Measurements from ENCODE around the gene ZEB2. TPM values are rescaled to one million over a fixed set of nuclear protein-coding genes. Genes with fewer than 3 reads are reported as not detected.

The ZEB2 gene
- total RNA-seq, 2 donors from 2014 or later, result 49.5 to 61.1 TPM

- no peaks in the 10 kb centered on the region for H3K9me3 ChIP-seq (ENCODE audit: control insufficient read depth, low read length, poor library complexity, severe bottlenecking)
- ATAC-seq (no peak), DNase-seq (no peak)
- Mint-ChIP-seq H3K36me3 (ENCODE audit: low read depth) (no peaks in the 10 kb centered on the region), H3K4me3 (peak overlapping the region; percentile 42), H3K27ac (peak overlapping the region; percentile 6), H3K27me3 (peaks cover 36% of the 10 kb centered on the region), H3K4me1 (peaks cover 22% of the 10 kb centered on the region)
Observed at GRCh38 chr2:144452169-144452988, 67.5 kb downstream of the ZEB2 start.

- Mint-ChIP-seq H3K4me3 (no peak overlapping the region), H3K4me1 (peaks cover 20% of the 10 kb centered on the region), H3K36me3 (ENCODE audit: low read depth) (no peaks in the 10 kb centered on the region), H3K27ac (no peak overlapping the region), H3K27me3 (peaks cover 28% of the 10 kb centered on the region)
- DNase-seq (no peak), ATAC-seq (no peak)
- no peaks in the 10 kb centered on the region for H3K9me3 ChIP-seq (ENCODE audit: control insufficient read depth, low read length, poor library complexity, severe bottlenecking)
Observed at GRCh38 chr2:144451443-144451842, 68.5 kb downstream of the ZEB2 start.

- Mint-ChIP-seq H3K36me3 (ENCODE audit: low read depth) (no peaks in the 10 kb centered on the region), H3K27me3 (peaks cover 11% of the 10 kb centered on the region), H3K4me1 (peaks cover 8% of the 10 kb centered on the region), H3K4me3 (peak overlapping the region; percentile 58), H3K27ac (no peak overlapping the region)
- ATAC-seq (peak; percentile 18), DNase-seq (no peak)
- H3K9me3 ChIP-seq (ENCODE audit: control insufficient read depth, low read length, poor library complexity, severe bottlenecking), result no peaks in the 10 kb centered on the region
Observed at GRCh38 chr2:144449028-144449406, 70.9 kb downstream of the ZEB2 start.

- DNase-seq, result no peak
- Mint-ChIP-seq H3K27me3 (peaks cover 8% of the 10 kb centered on the region), H3K4me3 (peak overlapping the region; percentile 58), H3K27ac (no peak overlapping the region), H3K4me1 (peaks cover 8% of the 10 kb centered on the region), H3K36me3 (ENCODE audit: low read depth) (no peaks in the 10 kb centered on the region)
- H3K9me3 ChIP-seq (ENCODE audit: control insufficient read depth, low read length, poor library complexity, severe bottlenecking), result no peaks in the 10 kb centered on the region
- ATAC-seq, result peak; percentile 12
Observed at GRCh38 chr2:144448389-144449027, 71.4 kb downstream of the ZEB2 start.

- H3K36me3 Mint-ChIP-seq (ENCODE audit: low read depth), result no peaks in the 10 kb centered on the region
- no peaks in the 10 kb centered on the region for H3K9me3 ChIP-seq (ENCODE audit: control insufficient read depth, low read length, poor library complexity, severe bottlenecking)
- DNase-seq, result no peak
- H3K27me3 Mint-ChIP-seq, result peaks cover 5% of the 10 kb centered on the region
- H3K4me1 Mint-ChIP-seq, result peaks cover 7% of the 10 kb centered on the region
- no peak overlapping the region for H3K4me3 Mint-ChIP-seq
- ATAC-seq, result no peak
- no peak overlapping the region for H3K27ac Mint-ChIP-seq
Observed at GRCh38 chr2:144447535-144447934, 72.4 kb downstream of the ZEB2 start.

- Mint-ChIP-seq H3K4me1 (peaks cover 4% of the 10 kb centered on the region), H3K27me3 (no peaks in the 10 kb centered on the region), H3K27ac (no peak overlapping the region), H3K4me3 (no peak overlapping the region), H3K36me3 (ENCODE audit: low read depth) (no peaks in the 10 kb centered on the region)
- no peak for DNase-seq
- no peak for ATAC-seq
- no peaks in the 10 kb centered on the region for H3K9me3 ChIP-seq (ENCODE audit: control insufficient read depth, low read length, poor library complexity, severe bottlenecking)
Observed at GRCh38 chr2:144446136-144446535, 73.8 kb downstream of the ZEB2 start.

GRCh38 chr2:144445196-144445595, 74.7 kb downstream of the ZEB2 start:
- Mint-ChIP-seq H3K4me1 (peaks cover 4% of the 10 kb centered on the region), H3K36me3 (ENCODE audit: low read depth) (no peaks in the 10 kb centered on the region), H3K27me3 (no peaks in the 10 kb centered on the region), H3K27ac (peak overlapping the region; percentile 19), H3K4me3 (no peak overlapping the region)
- H3K9me3 ChIP-seq (ENCODE audit: control insufficient read depth, low read length, poor library complexity, severe bottlenecking), result no peaks in the 10 kb centered on the region
- DNase-seq, result no peak
- no peak for ATAC-seq

GRCh38 chr2:144443837-144444817, 75.8 kb downstream of the ZEB2 start:
- Mint-ChIP-seq H3K4me3 (no peak overlapping the region), H3K36me3 (ENCODE audit: low read depth) (no peaks in the 10 kb centered on the region)
- no peaks in the 10 kb centered on the region for H3K9me3 ChIP-seq (ENCODE audit: control insufficient read depth, low read length, poor library complexity, severe bottlenecking)

GRCh38 chr2:144441711-144442141, 78.2 kb downstream of the ZEB2 start:
- no peaks in the 10 kb centered on the region for H3K27me3 Mint-ChIP-seq
- no peaks in the 10 kb centered on the region for H3K36me3 Mint-ChIP-seq (ENCODE audit: low read depth)

More at GRCh38 chr2:144443837-144444817, 75.8 kb downstream of the ZEB2 start:
- Mint-ChIP-seq H3K27me3 (no peaks in the 10 kb centered on the region), H3K27ac (no peak overlapping the region), H3K4me1 (peaks cover under 1% of the 10 kb centered on the region)
- DNase-seq, result no peak
- ATAC-seq, result no peak

GRCh38 chr2:144439993-144440392, 79.9 kb downstream of the ZEB2 start:
- no peak for DNase-seq
- no peak overlapping the region for H3K4me3 Mint-ChIP-seq
- H3K4me1 Mint-ChIP-seq, result no peaks in the 10 kb centered on the region
- no peaks in the 10 kb centered on the region for H3K36me3 Mint-ChIP-seq (ENCODE audit: low read depth)
- no peaks in the 10 kb centered on the region for H3K27me3 Mint-ChIP-seq
- H3K27ac Mint-ChIP-seq, result no peak overlapping the region
- no peak for ATAC-seq
- no peaks in the 10 kb centered on the region for H3K9me3 ChIP-seq (ENCODE audit: control insufficient read depth, low read length, poor library complexity, severe bottlenecking)

More at GRCh38 chr2:144441711-144442141, 78.2 kb downstream of the ZEB2 start:
- H3K4me1 Mint-ChIP-seq, result no peaks in the 10 kb centered on the region
- ATAC-seq, result no peak
- no peak overlapping the region for H3K27ac Mint-ChIP-seq
- DNase-seq, result no peak
- no peaks in the 10 kb centered on the region for H3K9me3 ChIP-seq (ENCODE audit: control insufficient read depth, low read length, poor library complexity, severe bottlenecking)
- no peak overlapping the region for H3K4me3 Mint-ChIP-seq

GRCh38 chr2:144438801-144439631, 80.9 kb downstream of the ZEB2 start:
- Mint-ChIP-seq H3K27ac (no peak overlapping the region), H3K4me1 (no peaks in the 10 kb centered on the region), H3K4me3 (no peak overlapping the region), H3K27me3 (no peaks in the 10 kb centered on the region), H3K36me3 (ENCODE audit: low read depth) (no peaks in the 10 kb centered on the region)
- ATAC-seq (no peak), DNase-seq (no peak)
- H3K9me3 ChIP-seq (ENCODE audit: control insufficient read depth, low read length, poor library complexity, severe bottlenecking), result no peaks in the 10 kb centered on the region

GRCh38 chr2:144437636-144438035, 82.3 kb downstream of the ZEB2 start:
- Mint-ChIP-seq H3K36me3 (ENCODE audit: low read depth) (no peaks in the 10 kb centered on the region), H3K4me1 (no peaks in the 10 kb centered on the region), H3K27ac (no peak overlapping the region), H3K27me3 (no peaks in the 10 kb centered on the region), H3K4me3 (no peak overlapping the region)
- H3K9me3 ChIP-seq (ENCODE audit: control insufficient read depth, low read length, poor library complexity, severe bottlenecking), result no peaks in the 10 kb centered on the region
- DNase-seq (no peak), ATAC-seq (no peak)
